A549 (cell line): Measurements from ENCODE around the gene EML5. TPM values are rescaled to one million over a fixed set of nuclear protein-coding genes. Genes with fewer than 3 reads are reported as not detected.

Experiments used
- ATAC-seq, 2 experiments: fragments of 200-7000 bp in 1 of 2; fragments of >200 bp in 1 of 2; cut with Nextera tagmentation in 1 of 2; cut with Tn5 transposase in 1 of 2; 3 replicates each; pipeline versions ENCODE4 v1.8.0 to v1.9.1; 2018 to 2020; ENCODE audit warnings: mild to moderate bottlenecking in 1 of 2, moderate library complexity in 1 of 2
- CTCF ChIA-PET: fragments of 300-600 bp; sonication (Branson Sonifier 250); formaldehyde crosslinking; extraction: SDS; loops from one replicate; lab custom pipeline; 2021; ENCODE audit warnings: antibody characterized with exemption, inconsistent platforms; lab: Yijun Ruan, JAX
- POLR2A ChIA-PET: fragments of 350-600 bp; formaldehyde crosslinking; extraction: SDS; loops from one replicate; lab custom pipeline; 2021; ENCODE audit warnings: antibody characterized with exemption, inconsistent platforms; lab: Yijun Ruan, JAX
- DNase-seq, 2 experiments: peaks; one replicate each; pipeline versions ENCODE4 v3.0.0 to v3.0.0-alpha.2; 2011 to 2016; ENCODE audit warnings: low read depth in 1 of 2, low spot score in 1 of 2
- FAIRE-seq: peaks from 2 replicates; lab custom pipeline; 2011; peaks lifted over from hg19 to GRCh38; lab: Jason Lieb, UNC
- H3K27ac ChIP-seq, 2 experiments: fragments of >200 bp; sonication (Bioruptor Twin); formaldehyde crosslinking; 3 replicates each; pipeline ENCODE4 v1.5.1; 2016 to 2017
- H3K4me1 ChIP-seq: fragments of >200 bp; sonication (Bioruptor Twin); formaldehyde crosslinking; 3 replicates; pipeline ENCODE4 v1.6.1; 2016
- H3K4me2 ChIP-seq: fragments of >200 bp; sonication (Bioruptor Twin); formaldehyde crosslinking; 3 replicates; pipeline ENCODE4 v1.6.1; 2016
- H3K4me3 ChIP-seq: fragments of >200 bp; sonication (Bioruptor Twin); formaldehyde crosslinking; 3 replicates; pipeline ENCODE4 v1.5.1; 2016
- H3K9me3 ChIP-seq: fragments of >200 bp; sonication (Bioruptor Twin); formaldehyde crosslinking; 3 replicates; pipeline ENCODE4 v1.6.1; 2016
- CBX2 ChIP-seq: fragments of 200-600 bp; sonication (generic); IDR thresholded peaks from 2 replicates; pipeline ENCODE4 v1.6.1; 2016; ENCODE audit warnings: low read depth, mild to moderate bottlenecking, borderline replicate concordance
- CHD2 ChIP-seq: fragments of 150-350 bp; IDR thresholded peaks from 2 replicates; pipeline ENCODE4 v1.6.1; 2014; ENCODE audit warnings: low read length; ENCODE audit not compliant: partially characterized antibody
- CTCF ChIP-seq: fragments of >200 bp; sonication (Bioruptor Twin); formaldehyde crosslinking; IDR thresholded peaks from 3 replicates; pipeline ENCODE4 v1.5.1; 2016
- E2F6 ChIP-seq: IDR thresholded peaks from 2 replicates; pipeline ENCODE4 v1.6.1; 2012; ENCODE audit warnings: low read depth, borderline replicate concordance
- EHMT2 ChIP-seq: fragments of 200-600 bp; sonication (generic); IDR thresholded peaks from 2 replicates; pipeline ENCODE4 v1.6.1; 2016; ENCODE audit warnings: antibody characterized with exemption, low read depth, mild to moderate bottlenecking, moderate library complexity
- EP300 ChIP-seq, 2 experiments: fragments of >200 bp; sonication (Bioruptor Twin); formaldehyde crosslinking; IDR thresholded peaks; 2 replicates in 1 of 2; 3 replicates in 1 of 2; pipeline ENCODE4 v1.6.1; 2016 to 2017
- ESRRA ChIP-seq: fragments of 150-350 bp; IDR thresholded peaks from 2 replicates; pipeline ENCODE4 v1.6.1; 2014; ENCODE audit warnings: mild to moderate bottlenecking, low read length, borderline replicate concordance
- FOSB ChIP-seq: fragments of 250-450 bp; sonication (Bioruptor Pico); IDR thresholded peaks from 2 replicates; pipeline ENCODE4 v1.5.0; 2020; ENCODE audit warnings: mild to moderate bottlenecking, moderate library complexity
- GATA3 ChIP-seq: IDR thresholded peaks from 2 replicates; pipeline ENCODE4 v1.6.1; 2012; ENCODE audit warnings: borderline replicate concordance
- HDAC2 ChIP-seq: fragments of 200-600 bp; sonication (generic); IDR thresholded peaks from 2 replicates; pipeline ENCODE4 v1.6.1; 2016
- HMGXB4 ChIP-seq: fragments of 250-450 bp; sonication (Bioruptor Pico); IDR thresholded peaks from 2 replicates; pipeline ENCODE4 v1.5.0; 2021; ENCODE audit warnings: mild to moderate bottlenecking, moderate library complexity, borderline replicate concordance
- HOXB5 ChIP-seq: fragments of 250-450 bp; sonication (Bioruptor Pico); IDR thresholded peaks from 2 replicates; pipeline ENCODE4 v1.5.0; 2020; ENCODE audit warnings: mild to moderate bottlenecking, moderate library complexity
- JUNB ChIP-seq: fragments of >200 bp; sonication (Bioruptor Twin); formaldehyde crosslinking; IDR thresholded peaks from 2 replicates; pipeline ENCODE4 v1.6.1; 2016
- KDM1A ChIP-seq: fragments of 200-600 bp; sonication (generic); IDR thresholded peaks from 2 replicates; pipeline ENCODE4 v1.6.1; 2016; ENCODE audit warnings: low read depth, mild to moderate bottlenecking
- MAX ChIP-seq: IDR thresholded peaks from 2 replicates; pipeline ENCODE4 v1.6.1; 2012
- PBX3 ChIP-seq: IDR thresholded peaks from 2 replicates; pipeline ENCODE4 v1.6.1; 2012
- RARB ChIP-seq: fragments of 250-450 bp; sonication (Bioruptor Pico); IDR thresholded peaks from 2 replicates; pipeline ENCODE4 v1.8.0; 2021; ENCODE audit warnings: mild to moderate bottlenecking, moderate library complexity
- RNF2 ChIP-seq: fragments of 200-600 bp; sonication (generic); IDR thresholded peaks from 2 replicates; pipeline ENCODE4 v1.6.1; 2016; ENCODE audit warnings: low read depth, mild to moderate bottlenecking, antibody characterized with exemption, moderate library complexity, borderline replicate concordance
- SREBF2 ChIP-seq: fragments of 450-650 bp; IDR thresholded peaks from 2 replicates; pipeline ENCODE4 v1.6.1; 2014; ENCODE audit warnings: mild to moderate bottlenecking, moderate library complexity
- TP53 ChIP-seq: fragments of 250-450 bp; sonication (Bioruptor Pico); IDR thresholded peaks from 2 replicates; pipeline ENCODE4 v1.5.0; 2021; ENCODE audit warnings: mild to moderate bottlenecking, moderate library complexity
- WGBS: methylation state at CpG from one replicate; pipeline ENCODE4 v1.1.6; 2017; ENCODE audit errors: missing lambda C conversion rate; 5-methylcytosine and 5-hydroxymethylcytosine counted together
- polyA plus RNA-seq, 4 experiments: library from polyadenylated mRNA; depleted of rRNA in 3 of 4; stranded (reverse); fragments of >200 nt; fragmentation: RNase III in 1 of 4; extraction: RNeasy Plus Mini Kit Qiagen cat#74134 plus additional on column Dnase treatment in 1 of 4; gene quantifications; 2 replicates in 3 of 4; 3 replicates in 1 of 4; pipeline ENCODE4 v1.2.3, GENCODE V29; 2011 to 2017

Gene EML5
- polyA plus RNA-seq, 2 of the 4 experiments (the other 2 are of a cell fraction) = 0.44 to 0.62 TPM

- no peak for DNase-seq
- CTCF ChIA-PET = interaction anchor here (0.6 kb wide), 1 partner anchor 1170 kb away, joined by 4 read pairs; no protein-coding TSS in a partner anchor
- Histone ChIP-seq H3K27ac (no peak overlapping the region), H3K4me1 (peaks cover 24% of the 10 kb centered on the region), H3K4me3 (no peak overlapping the region), H3K9me3 (no peaks in the 10 kb centered on the region), H3K4me2 (no peak overlapping the region)
- FAIRE-seq = no peak
- ATAC-seq = 0 out of 6 replicates have a peak, but pooled peaks have one; percentile 55 to 58
- POLR2A ChIA-PET = no interaction called here
- no peak for TF ChIP-seq EP300 (IDR thresholded peaks at IDR 0.05)
- TF ChIP-seq HDAC2 = no peak
- TF ChIP-seq CHD2 = no peak
- no peak for TF ChIP-seq ESRRA
- 39% methylated on average over 1 of the region's 1 CpG for WGBS
These were observed 180.9 kb downstream of the EML5 start for GRCh38 chr14:88611878-88612277.

GRCh38 chr14:88607829-88608228 lies 184.9 kb downstream of the EML5 start:
- 0 out of 6 replicates have a peak, but pooled peaks of 1 of the 2 experiments have one; percentile 9 for ATAC-seq
- H3K4me3 ChIP-seq = no peak overlapping the region
- FAIRE-seq = no peak
- ChIA-PET CTCF (no interaction called here), POLR2A (no interaction called here)
- DNase-seq = peak in 1 of 2 experiments; percentile 8
- no peak for TF ChIP-seq GATA3
- TF ChIP-seq RARB (CRISPR knock-in tag) = no peak
- no peak for TF ChIP-seq KDM1A
- TF ChIP-seq E2F6 = no peak
- TF ChIP-seq CTCF = no peak
- no peak for TF ChIP-seq FOSB (CRISPR knock-in tag)
- TF ChIP-seq RNF2 = no peak
- no peak for TF ChIP-seq MAX
- TF ChIP-seq JUNB = no peak
- no peak for TF ChIP-seq CHD2
- no peak for TF ChIP-seq EHMT2
- no peak for TF ChIP-seq CBX2
- no peak for TF ChIP-seq TP53 (CRISPR knock-in tag)
- H3K4me2 ChIP-seq = no peak overlapping the region
- no peak overlapping the region for H3K27ac ChIP-seq
- H3K4me1 ChIP-seq = peaks cover 3% of the 10 kb centered on the region; the same call in 1 of the 3 replicates
- H3K9me3 ChIP-seq = no peaks in the 10 kb centered on the region

GRCh38 chr14:88605594-88605993 lies 187.2 kb downstream of the EML5 start:
- ChIA-PET CTCF (interaction anchor here (2.0 kb wide), 1 partner anchor 11 kb away, joined by 9 read pairs; no protein-coding TSS in a partner anchor), POLR2A (no interaction called here)
- H3K4me3 ChIP-seq = no peak overlapping the region
- no peak for ATAC-seq
- 90% methylated on average over 2 of the region's 2 CpGs for WGBS
- peaks cover 3% of the 10 kb centered on the region; the same call in 1 of the 3 replicates for H3K4me1 ChIP-seq
- no peak for DNase-seq
- FAIRE-seq = no peak
- TF ChIP-seq HMGXB4 = no peak
- TF ChIP-seq SREBF2 = no peak
- no peak for TF ChIP-seq HOXB5 (CRISPR knock-in tag)
- TF ChIP-seq GATA3 = no peak
- TF ChIP-seq E2F6 = no peak
- TF ChIP-seq PBX3 = no peak
- no peaks in the 10 kb centered on the region for H3K9me3 ChIP-seq
- no peak overlapping the region for H3K27ac ChIP-seq
- no peak overlapping the region for H3K4me2 ChIP-seq
